CD1c-positive myeloid dendritic cell (primary cell): ENCODE data around the gene ASCL2.
"Not testable (repeated sequence)": the region's sequence is repeated elsewhere in the genome, so short reads cannot be mapped to it uniquely, and the experiment has no call there.

ENCODE experiments used
- DNase-seq: peaks from one replicate; pipeline ENCODE4 v3.0.0-alpha.2; 2016; ENCODE audit errors: extremely low spot score

The ASCL2 gene

DNA sequence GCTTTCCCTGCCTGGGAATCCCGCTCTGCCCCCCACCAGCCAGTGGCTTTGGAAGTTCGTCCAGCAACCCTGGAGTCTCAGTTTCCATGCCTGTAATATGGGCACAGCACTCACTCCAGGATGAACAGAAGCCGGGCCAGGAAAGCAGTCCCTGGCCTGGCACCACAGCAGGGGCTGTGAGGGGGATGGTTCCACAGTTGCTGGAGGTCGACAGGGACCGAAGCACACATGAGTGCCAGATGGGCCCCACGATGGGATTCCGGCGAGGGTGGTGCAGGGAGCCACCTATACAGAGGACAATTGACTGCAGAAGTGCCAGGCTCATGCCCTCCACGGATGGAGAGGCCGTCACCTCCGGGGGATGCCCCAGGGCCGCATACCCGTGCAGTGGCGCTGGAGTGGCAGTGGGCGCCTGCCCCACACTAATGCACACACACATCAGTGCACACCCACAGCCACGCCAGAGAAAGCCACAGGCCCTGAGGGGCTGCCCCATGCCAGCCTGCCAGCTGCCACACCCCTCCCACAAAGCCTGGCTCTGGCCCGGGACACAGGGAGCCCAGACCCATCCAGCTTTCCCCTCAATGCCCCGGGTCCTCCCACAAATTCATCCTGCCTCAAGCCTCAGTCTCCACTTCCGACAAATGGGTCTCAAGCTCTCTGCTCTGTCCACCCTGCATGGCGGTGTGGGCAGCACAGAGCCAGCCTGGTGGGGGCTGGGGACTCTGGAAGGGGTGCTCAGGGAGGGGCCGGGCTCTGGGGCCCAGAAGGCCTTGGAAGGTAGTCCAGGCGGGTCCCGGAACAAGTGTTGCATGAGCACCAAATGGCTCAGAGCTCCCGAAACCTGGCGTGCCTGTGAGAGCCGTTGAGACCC lies 9.7 kb downstream of the ASCL2 start:
- no peak for DNase-seq

- DNase-seq: no peak
Measured at GRCh38 chr11:2259897-2260451, 10.4 kb downstream of the ASCL2 start.

DNA sequence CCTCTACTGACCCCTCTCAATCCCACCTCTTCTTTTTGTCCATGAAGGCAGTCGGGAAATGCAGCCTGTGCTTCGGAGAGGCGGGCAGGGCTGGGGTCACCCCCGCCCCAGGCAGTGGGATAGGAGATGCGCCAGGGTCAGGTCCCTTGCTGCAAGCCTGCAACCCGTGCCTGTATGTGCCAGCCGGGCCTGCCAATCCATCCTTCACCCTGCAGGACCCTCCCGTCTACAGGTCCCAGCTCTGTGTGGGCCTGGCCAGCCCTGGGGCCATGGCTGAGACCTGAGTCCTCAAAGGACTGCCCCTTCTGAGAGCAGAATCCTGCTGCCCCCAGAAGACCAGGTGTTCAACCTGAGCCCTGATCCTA lies 10.9 kb downstream of the ASCL2 start:
- no peak for DNase-seq

DNA sequence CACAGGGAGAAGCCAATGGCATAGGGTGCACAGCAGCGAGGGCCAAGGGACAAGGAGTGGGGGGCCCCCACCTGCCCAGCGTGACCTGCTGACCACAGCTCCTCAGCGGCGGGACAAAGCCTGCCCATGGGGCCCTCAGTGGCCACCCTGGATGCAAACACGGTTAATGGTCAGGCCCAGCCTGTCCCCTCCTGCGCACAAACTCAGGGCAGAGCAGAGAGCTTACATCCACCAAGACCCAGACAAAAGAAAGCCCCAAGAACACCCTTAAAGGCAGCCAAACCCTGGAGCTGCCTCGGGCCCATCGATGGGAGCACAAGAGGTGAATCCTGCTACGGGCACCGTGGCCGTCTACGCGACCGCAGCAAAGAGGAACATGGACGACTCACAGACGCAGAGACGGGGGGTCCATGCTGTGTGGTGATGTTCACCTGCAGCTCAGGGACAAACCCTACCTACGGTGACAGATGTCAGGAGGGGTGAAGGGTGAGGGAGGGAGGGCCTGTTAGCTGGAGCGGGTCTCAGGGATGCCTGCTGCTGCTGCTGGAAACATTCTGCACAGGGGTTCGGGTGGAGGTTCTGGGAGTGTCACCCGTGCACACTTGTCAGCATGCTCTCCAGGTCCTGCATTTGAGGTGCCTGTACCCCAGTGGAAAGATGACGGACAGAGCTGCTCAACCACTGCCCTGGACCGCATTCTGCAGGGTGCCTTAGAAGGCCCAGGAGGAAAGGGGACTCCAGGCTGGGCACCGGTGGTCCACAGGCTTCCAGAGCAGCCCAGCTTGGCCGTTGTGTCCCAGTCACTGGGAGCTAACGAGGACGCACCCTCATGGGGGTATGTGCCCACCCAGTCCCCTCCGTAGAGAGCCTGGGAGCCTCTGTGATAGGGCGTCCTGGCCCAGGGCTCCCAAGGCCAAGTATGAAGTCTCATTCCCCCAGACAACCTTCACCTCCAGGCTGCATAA lies 11.6 kb downstream of the ASCL2 start:
- no peak for DNase-seq

DNA sequence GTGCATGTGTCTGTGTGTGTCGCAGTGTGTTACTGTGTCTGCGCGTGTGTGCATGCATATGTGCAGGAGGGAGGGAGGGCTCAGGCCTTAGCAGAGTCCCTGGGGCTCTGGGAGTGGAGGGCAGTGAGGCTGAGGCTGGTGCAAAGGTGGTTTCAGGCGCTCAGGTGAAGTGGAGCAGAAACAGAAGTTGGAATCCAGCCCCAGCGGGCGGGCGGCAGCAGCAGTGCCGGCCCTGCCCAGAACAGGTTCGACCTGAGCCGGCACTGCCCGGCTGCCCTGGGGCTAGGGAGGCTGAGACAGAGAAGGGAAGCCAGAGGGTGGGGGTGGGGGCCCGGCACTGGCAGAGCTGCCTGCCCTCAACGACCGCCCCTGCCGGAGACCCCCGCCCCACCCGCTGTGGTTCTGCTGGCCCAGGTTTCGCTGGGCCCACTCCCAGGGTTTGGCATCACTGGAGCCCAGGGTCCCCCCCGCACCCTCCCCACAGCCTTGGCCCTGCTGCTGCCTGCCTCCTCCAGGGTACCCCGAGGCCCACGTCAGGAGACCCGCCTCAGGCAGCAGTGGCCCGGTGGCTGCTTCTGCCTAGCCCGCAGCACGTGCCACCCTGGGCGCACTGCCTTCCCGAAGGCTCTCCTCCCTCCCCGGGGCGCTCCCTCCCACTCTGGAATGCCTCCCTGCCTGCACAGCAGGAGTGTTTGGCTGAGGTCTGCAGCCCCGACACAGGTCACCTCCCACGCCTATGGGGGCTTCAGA lies 13.3 kb downstream of the ASCL2 start:
- no peak for DNase-seq

DNA sequence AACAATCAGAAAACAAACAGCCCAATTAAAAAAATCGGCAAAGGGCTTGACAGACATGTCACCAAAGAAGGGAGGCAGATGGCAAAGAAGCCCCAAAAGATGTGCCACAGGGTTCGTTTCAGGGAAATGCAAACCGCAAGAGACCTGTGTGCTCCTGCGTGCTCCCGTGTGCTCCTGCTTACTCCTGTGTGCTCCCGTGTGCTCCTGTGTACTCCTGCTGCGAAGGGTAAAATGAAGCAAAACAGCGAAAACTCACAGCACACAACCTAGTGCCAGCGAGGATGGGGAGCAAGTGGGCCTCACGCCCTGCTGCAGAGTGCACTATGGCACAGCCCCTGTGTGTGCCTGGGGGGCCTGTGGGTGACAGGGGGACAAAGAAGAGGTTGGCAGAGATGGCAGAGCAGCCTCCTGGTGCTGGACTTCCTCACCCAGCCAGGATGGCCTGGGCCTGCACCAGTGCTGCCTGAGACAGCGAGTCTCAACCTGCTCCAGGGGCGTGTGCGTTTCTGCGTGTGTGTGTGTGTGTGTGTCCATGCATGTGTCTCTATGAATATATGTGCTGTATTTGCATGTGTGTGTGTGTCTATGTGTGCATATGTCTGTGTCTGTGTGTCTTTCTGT lies 14.0 kb downstream of the ASCL2 start:
- no peak for DNase-seq

GRCh38 chr11:2252018-2252417 lies 18.4 kb downstream of the ASCL2 start:
- DNase-seq: no peak

DNA sequence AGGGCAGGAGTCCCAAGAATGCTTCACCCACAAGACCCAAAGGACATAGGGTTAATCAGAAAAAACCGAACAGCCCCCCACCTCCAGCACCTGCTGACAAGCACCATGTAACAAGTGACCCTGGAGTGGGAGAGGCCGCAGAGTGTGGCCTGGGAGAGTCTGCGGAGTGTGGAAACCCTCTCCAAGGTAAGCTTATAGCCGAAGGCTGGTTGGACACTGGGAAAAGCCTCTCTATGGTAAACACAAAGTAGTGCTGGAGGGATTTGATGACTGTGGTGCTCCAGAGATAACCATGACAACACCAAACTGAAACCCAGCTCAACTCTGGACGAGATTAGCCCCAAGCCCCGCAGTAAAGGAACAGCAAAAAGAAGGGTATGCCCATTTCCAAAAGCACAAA lies 19.2 kb downstream of the ASCL2 start:
- no peak for DNase-seq

- no peak for DNase-seq
Measured at GRCh38 chr11:2250485-2250884, 19.9 kb downstream of the ASCL2 start.

DNA sequence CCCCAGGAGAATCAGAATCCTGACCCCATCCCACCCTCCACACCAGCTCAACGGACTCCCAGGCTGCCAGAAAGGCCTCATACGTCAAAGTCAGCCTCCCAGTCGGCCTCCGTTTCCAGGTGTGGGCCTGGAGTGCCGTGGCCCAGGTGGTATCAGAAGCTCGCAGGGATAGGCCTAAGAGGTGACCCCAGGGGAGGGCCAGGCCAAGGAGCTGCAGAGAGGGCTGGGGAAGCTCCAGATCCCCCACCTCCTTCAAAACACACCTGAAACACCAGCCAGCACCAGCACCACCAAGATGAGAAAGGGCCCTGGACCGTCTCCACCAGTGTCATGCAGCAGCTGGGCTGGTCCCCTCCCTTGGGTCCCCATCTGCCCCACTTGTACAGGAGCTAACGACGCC lies 20.3 kb downstream of the ASCL2 start:
- DNase-seq: no peak

GRCh38 chr11:2249189-2249916 lies 21.0 kb downstream of the ASCL2 start:
- DNase-seq: no peak

- DNase-seq: no peak
Measured at GRCh38 chr11:2248762-2249161, 21.6 kb downstream of the ASCL2 start.

DNA sequence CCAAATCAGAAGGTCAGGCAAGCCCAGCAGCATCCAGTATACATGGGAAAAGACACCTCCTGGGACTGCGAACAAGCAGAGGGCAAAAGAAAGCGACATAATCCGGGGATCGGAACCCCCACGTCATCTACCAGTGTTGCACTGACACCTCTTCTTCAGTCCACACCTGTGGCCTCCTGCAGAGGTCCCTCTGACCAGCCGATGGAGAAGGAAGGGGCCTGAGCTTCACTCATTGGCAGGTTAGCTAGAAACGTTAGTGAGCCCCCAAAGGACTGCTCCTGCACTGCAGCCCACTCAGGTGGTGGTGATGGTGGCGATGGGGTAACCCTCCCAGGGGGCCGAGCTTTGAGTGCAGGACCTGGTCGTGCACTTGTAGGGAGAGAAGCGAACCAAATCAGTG lies 22.1 kb downstream of the ASCL2 start:
- no peak for DNase-seq

- DNase-seq: no peak
Measured at GRCh38 chr11:2247496-2247895, 22.9 kb downstream of the ASCL2 start.

DNA sequence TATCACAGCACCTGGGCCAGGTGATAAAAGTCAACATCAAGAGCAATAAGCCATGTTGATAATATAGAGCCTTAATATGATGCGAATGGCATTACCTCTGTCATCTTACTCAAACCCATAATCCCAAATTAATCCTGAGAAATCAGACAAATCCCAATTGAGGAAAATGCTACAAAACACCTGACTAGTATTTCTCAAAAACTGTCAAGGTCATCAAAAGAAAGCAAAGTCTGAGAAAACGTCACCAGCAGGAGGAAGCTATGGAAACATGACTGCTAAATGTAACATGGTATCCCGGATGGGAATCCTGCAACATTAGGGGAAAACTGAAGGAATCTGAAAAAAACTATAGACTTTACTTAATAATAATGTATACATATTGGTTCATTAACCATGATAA lies 29.6 kb downstream of the ASCL2 start:
- no peak for DNase-seq

GRCh38 chr11:2237457-2238238 lies 32.7 kb downstream of the ASCL2 start:
- no peak for DNase-seq

GRCh38 chr11:2236381-2237134 lies 33.8 kb downstream of the ASCL2 start:
- not testable (repeated sequence) for DNase-seq

GRCh38 chr11:2235588-2236326 lies 34.6 kb downstream of the ASCL2 start:
- no peak for DNase-seq
